ENCODE data around the gene AGAP1.

Gene AGAP1

GRCh38 chr2:236160366-236161081, 666.7 kb downstream of the AGAP1 start:
- no peak for DNase-seq (ENCODE audit: low read depth in 2 of 2)

- DNase-seq (ENCODE audit: low read depth in 2 of 2), result no peak
Measured at GRCh38 chr2:236161082-236161462, 667.2 kb downstream of the AGAP1 start.

GRCh38 chr2:236161531-236161930, 667.7 kb downstream of the AGAP1 start:
- no peak for DNase-seq (ENCODE audit: low read depth in 2 of 2)

GRCh38 chr2:236162031-236162845, 668.4 kb downstream of the AGAP1 start:
- DNase-seq (ENCODE audit: low read depth in 2 of 2), result no peak

- no peak for DNase-seq (ENCODE audit: low read depth in 2 of 2)
Measured at GRCh38 chr2:236162882-236163470, 669.1 kb downstream of the AGAP1 start.

GRCh38 chr2:236163471-236164200, 669.8 kb downstream of the AGAP1 start:
- DNase-seq (ENCODE audit: low read depth in 2 of 2), result no peak

GRCh38 chr2:236164201-236164924, 670.5 kb downstream of the AGAP1 start:
- no peak for DNase-seq (ENCODE audit: low read depth in 2 of 2)

- no peak for DNase-seq (ENCODE audit: low read depth in 2 of 2)
Measured at GRCh38 chr2:236164925-236165841, 671.3 kb downstream of the AGAP1 start.

- no peak for DNase-seq (ENCODE audit: low read depth in 2 of 2)
Measured at GRCh38 chr2:236165842-236166795, 672.3 kb downstream of the AGAP1 start.

GRCh38 chr2:236166796-236167296, 673.0 kb downstream of the AGAP1 start:
- DNase-seq (ENCODE audit: low read depth in 2 of 2), result no peak

GRCh38 chr2:236167297-236168109, 673.7 kb downstream of the AGAP1 start:
- no peak for DNase-seq (ENCODE audit: low read depth in 2 of 2)

GRCh38 chr2:236168110-236169080, 674.6 kb downstream of the AGAP1 start, which contains the start of gene GBX2:
TSS of gene GBX2 (minus strand) at chr2:236168386. CDS start at chr2:236167971, 415 bp downstream.
- DNase-seq (ENCODE audit: low read depth in 2 of 2), result no peak

- no peak for DNase-seq (ENCODE audit: low read depth in 2 of 2)
Measured at GRCh38 chr2:236169151-236169721, 675.4 kb downstream of the AGAP1 start.

GRCh38 chr2:236169741-236170589, 676.1 kb downstream of the AGAP1 start:
- no peak for DNase-seq (ENCODE audit: low read depth in 2 of 2)

GRCh38 chr2:236170590-236171165, 676.8 kb downstream of the AGAP1 start:
- DNase-seq (ENCODE audit: low read depth in 2 of 2), result no peak

Data from stimulated activated CD4-positive, alpha-beta T cell treated with anti-CD3 and anti-CD28 coated beads, Interleukin-12 subunit alpha, Interleukin-12 subunit beta, amount 100 ng/mL, for 24 hours (primary cell).